ENCODE results near the gene EDEM1. TPM values are rescaled to one million over a fixed set of nuclear protein-coding genes. Genes with fewer than 3 reads are reported as not detected.
A peak's percentile ranks its signal among the peaks of the same experiment; 100 is the strongest.

The EDEM1 gene
- total RNA-seq, 2 donors from 2014 or later: 30.2 to 59.7 TPM

DNA sequence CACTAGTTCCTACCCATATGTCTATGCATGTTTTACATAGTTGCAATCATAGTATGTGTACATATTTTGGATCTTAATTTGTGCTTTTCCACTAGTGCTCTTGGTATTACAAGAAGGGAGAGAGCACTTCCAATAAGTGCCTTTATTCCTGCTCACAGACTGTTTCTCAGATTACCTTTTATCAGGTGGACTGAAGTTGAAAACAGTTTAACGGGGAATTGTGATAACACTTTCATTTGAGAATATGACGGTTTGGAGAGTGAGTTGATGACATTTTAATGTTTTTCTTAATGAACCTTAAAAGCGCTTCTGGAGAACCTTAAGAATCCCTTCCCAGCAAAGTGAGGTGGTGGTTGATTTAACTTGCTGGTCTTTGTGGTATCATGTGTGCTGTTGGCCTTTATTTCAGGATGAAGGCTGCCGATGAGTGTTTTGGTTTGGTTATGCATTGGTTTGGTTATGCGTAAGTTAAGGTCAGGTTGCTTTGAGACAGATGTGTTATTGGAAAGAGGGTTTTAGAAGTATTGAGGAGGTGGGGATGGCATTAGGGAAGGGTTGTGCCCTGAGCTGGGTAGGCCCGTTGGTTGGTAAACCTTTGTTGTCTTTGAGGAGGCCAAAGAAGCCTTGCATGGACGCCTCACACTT is 2.8 kb downstream of the EDEM1 start:
- peaks cover 12 to 34% of the 10 kb centered on the region in 2 donors for H3K4me1 ChIP-seq (ENCODE audit: control insufficient read depth in 1 of 2, low read depth in 2 of 2)

DNA sequence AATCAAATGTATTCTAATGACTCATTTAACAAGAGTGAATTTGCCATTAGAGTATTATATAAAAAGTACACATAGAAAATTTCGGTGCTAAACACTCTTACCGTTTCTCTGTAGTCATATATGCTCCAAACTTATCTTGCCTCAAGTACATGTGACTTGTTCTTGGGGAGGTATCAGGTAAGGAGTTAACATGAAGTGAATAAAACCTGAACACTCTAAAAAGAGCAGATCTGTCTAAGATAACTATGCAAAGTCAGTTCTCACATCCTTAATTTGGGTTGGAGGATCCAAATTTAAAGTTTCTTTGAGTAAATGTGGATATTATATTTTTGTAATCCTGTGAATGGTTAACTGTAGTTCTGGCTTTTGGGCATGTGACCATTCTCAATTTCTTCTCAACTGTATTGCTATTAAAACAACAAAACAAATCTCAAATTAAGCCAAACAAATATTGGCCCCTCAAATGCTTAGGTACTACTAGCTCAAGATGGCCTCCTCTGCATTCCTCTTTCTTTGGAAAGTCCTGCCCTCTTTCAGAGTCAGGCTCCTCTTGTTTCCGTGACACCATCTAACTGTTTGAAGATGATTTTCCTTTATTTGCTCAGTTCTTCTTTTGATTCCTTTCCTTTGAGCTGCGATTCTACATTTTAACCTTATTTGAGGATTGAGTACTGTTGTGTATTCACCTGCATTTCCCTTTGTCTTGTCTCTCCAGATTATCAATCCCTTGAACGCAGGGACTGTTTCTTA is 4.2 kb downstream of the EDEM1 start:
- ATAC-seq (ENCODE audit: insufficient number of reproducible peaks, low FRiP score, low read depth) (no peak), DNase-seq (ENCODE audit: low spot score) (no peak)
- Histone ChIP-seq H3K4me1 (ENCODE audit: control insufficient read depth in 1 of 2, low read depth in 2 of 2) (peaks cover 15 to 42% of the 10 kb centered on the region in 2 donors), H3K4me3 (no peak overlapping the region), H3K36me3 (no peaks in the 10 kb centered on the region), H3K27ac (no peak overlapping the region), H3K27me3 (replicated peaks; ENCODE audit: insufficient read depth) (no peaks in the 10 kb centered on the region), H3K9me3 (no peaks in the 10 kb centered on the region)
- TF ChIP-seq, protein P1, sequence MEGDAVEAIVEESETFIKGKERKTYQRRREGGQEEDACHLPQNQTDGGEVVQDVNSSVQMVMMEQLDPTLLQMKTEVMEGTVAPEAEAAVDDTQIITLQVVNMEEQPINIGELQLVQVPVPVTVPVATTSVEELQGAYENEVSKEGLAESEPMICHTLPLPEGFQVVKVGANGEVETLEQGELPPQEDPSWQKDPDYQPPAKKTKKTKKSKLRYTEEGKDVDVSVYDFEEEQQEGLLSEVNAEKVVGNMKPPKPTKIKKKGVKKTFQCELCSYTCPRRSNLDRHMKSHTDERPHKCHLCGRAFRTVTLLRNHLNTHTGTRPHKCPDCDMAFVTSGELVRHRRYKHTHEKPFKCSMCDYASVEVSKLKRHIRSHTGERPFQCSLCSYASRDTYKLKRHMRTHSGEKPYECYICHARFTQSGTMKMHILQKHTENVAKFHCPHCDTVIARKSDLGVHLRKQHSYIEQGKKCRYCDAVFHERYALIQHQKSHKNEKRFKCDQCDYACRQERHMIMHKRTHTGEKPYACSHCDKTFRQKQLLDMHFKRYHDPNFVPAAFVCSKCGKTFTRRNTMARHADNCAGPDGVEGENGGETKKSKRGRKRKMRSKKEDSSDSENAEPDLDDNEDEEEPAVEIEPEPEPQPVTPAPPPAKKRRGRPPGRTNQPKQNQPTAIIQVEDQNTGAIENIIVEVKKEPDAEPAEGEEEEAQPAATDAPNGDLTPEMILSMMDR (IDR thresholded peaks at IDR 0.05): no peak

More for the DNA sequence above, 2.8 kb downstream of the EDEM1 start:
- H3K9me3 ChIP-seq: no peaks in the 10 kb centered on the region
- DNase-seq (ENCODE audit: low spot score): no peak
- H3K36me3 ChIP-seq: no peaks in the 10 kb centered on the region
- H3K4me3 ChIP-seq: peak overlapping the region; percentile 22
- TF ChIP-seq, protein P1 (IDR thresholded peaks at IDR 0.05): no peak
- H3K27ac ChIP-seq: no peak overlapping the region
- H3K27me3 ChIP-seq (replicated peaks; ENCODE audit: insufficient read depth): no peaks in the 10 kb centered on the region
- no peak for ATAC-seq (ENCODE audit: insufficient number of reproducible peaks, low FRiP score, low read depth)

DNA sequence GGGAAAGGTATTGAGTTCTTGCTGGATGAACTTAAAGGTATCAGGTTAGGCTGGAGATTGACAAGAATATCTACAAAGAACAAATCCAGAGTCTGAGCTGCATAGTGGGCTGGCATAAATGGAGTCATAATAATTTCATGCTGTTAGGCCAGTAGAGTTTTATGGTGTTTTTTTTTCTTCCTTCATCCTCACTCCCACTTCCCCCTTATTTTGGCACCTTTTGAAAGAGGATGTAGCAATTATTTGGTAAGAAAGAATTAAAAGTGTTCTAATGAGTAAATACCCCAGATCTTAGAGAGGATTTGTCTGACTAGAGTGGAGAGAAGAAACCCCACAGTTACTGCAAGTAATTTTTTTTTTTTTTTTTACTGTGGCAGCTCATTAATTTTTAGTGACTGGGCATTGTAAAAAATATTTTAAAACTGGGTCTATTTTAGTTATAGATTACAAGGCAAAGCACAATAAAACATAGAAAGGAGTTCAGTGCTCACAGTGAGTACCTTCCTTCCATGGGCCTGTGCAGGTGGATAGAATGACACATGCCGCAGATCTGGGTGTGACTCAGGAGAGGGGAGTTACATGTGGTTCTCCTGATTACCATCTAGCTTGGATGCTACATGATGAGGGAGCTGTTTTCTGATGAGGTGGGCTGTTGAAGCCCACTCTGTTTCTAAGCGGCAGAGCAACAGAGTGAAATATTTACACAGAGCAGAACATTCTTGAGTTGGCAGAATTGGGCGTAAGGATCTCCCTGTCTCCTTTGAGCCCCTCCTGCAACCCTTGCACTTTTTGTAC is 5.3 kb downstream of the EDEM1 start:
- TF ChIP-seq, protein P1 (IDR thresholded peaks at IDR 0.05): no peak
- ATAC-seq (ENCODE audit: insufficient number of reproducible peaks, low FRiP score, low read depth): no peak
- Histone ChIP-seq H3K27ac (no peak overlapping the region), H3K9me3 (no peaks in the 10 kb centered on the region), H3K4me1 (ENCODE audit: control insufficient read depth in 1 of 2, low read depth in 2 of 2) (peaks cover 15 to 42% of the 10 kb centered on the region in 2 donors), H3K36me3 (no peaks in the 10 kb centered on the region), H3K27me3 (replicated peaks; ENCODE audit: insufficient read depth) (no peaks in the 10 kb centered on the region), H3K4me3 (no peak overlapping the region)
- no peak for DNase-seq (ENCODE audit: low spot score)

DNA sequence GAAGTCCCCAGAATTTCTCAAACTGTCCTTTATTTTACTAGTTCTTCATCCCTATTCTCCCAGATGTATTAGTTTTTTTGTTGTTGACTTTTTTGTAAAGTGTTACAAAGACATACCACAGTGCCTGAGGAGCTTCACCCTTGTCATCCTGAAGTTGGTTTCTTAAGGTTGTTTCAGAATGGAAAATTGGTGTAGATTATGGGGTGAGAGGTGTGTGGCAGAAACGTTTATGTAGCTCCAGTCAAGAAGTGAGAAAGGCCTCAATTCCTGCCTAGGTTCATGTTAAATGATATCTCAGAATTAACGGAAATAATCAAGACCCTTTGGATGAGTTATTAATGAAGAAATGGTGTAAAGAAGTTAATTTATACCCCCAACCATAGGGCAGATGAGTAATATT is 6.8 kb downstream of the EDEM1 start:
- Histone ChIP-seq H3K27ac (peak overlapping the region in 1 of 2 donors; percentile 14), H3K9me3 (no peaks in the 10 kb centered on the region), H3K27me3 (replicated peaks; ENCODE audit: insufficient read depth) (no peaks in the 10 kb centered on the region), H3K4me3 (no peak overlapping the region), H3K36me3 (no peaks in the 10 kb centered on the region), H3K4me1 (ENCODE audit: control insufficient read depth in 1 of 2, low read depth in 2 of 2) (peaks cover 10 to 34% of the 10 kb centered on the region in 2 donors)
- ATAC-seq (ENCODE audit: insufficient number of reproducible peaks, low FRiP score, low read depth) (no peak), DNase-seq (ENCODE audit: low spot score) (no peak)
- TF ChIP-seq, protein P1 (IDR thresholded peaks at IDR 0.05): no peak
